PC-3 (cell line): ENCODE results near the gene HNF1A. TPM values are rescaled to one million over a fixed set of nuclear protein-coding genes. Genes with fewer than 3 reads are reported as not detected.
A peak's percentile ranks its signal among the peaks of the same experiment; 100 is the strongest.

Experiments used
- ATAC-seq: fragments of 200-7000 bp; cut with Tn5 transposase; 2 replicates; pipeline ENCODE4 v1.9.1; 2020; ENCODE audit warnings: mild to moderate bottlenecking, moderate library complexity
- BruUV-seq: library from RNA; stranded (reverse); fragments of 400-500 nt; replicated peaks from 2 replicates; lab custom pipeline; 2021; lab: Mats Ljungman, UMichigan
- CTCF ChIA-PET: fragments of 300-600 bp; sonication (Branson Sonifier 250); formaldehyde crosslinking; loops from one replicate; lab custom pipeline; 2022; ENCODE audit warnings: antibody characterized with exemption; lab: Charles Lee
- POLR2A ChIA-PET: fragments of 300-600 bp; sonication (Branson Sonifier 250); formaldehyde crosslinking; loops from one replicate; lab custom pipeline; 2022; ENCODE audit warnings: antibody characterized with exemption; ENCODE audit not compliant: unreplicated experiment; lab: Charles Lee
- DNase-seq: peaks from one replicate; pipeline ENCODE4 v3.0.0-alpha.2; 2015
- H2AFZ ChIP-seq: fragments of 300-600 bp; sonication (generic); 2 replicates; pipeline ENCODE4 v1.6.0; 2016; ENCODE audit warnings: antibody characterized with exemption, low read length
- H3F3A ChIP-seq: fragments of 300-600 bp; sonication (generic); one replicate; pipeline ENCODE4 v1.6.0; 2017; ENCODE audit warnings: antibody characterized with exemption, low read length, control low read depth, mild to moderate bottlenecking; ENCODE audit not compliant: unreplicated experiment
- H3K27ac ChIP-seq: fragments of 300-600 bp; sonication (generic); 2 replicates; pipeline ENCODE4 v1.5.1; 2016; ENCODE audit warnings: mild to moderate bottlenecking, low read length
- H3K27me3 ChIP-seq: fragments of 300-600 bp; sonication (generic); 2 replicates; pipeline ENCODE4 v1.6.1; 2016; ENCODE audit warnings: low read length, mixed read lengths
- H3K36me3 ChIP-seq: fragments of 300-600 bp; sonication (generic); 2 replicates; pipeline ENCODE4 v1.6.1; 2016; ENCODE audit warnings: low read depth, mixed run types, low read length, mixed read lengths
- H3K4me1 ChIP-seq: fragments of 300-600 bp; sonication (generic); 2 replicates; pipeline ENCODE4 v1.5.1; 2016; ENCODE audit warnings: low read length; ENCODE audit not compliant: insufficient read depth
- H3K4me2 ChIP-seq: fragments of 300-600 bp; sonication (generic); 2 replicates; pipeline ENCODE4 v1.6.0; 2016; ENCODE audit warnings: low read length
- H3K4me3 ChIP-seq: fragments of 300-600 bp; sonication (generic); 2 replicates; pipeline ENCODE4 v1.5.1; 2016; ENCODE audit warnings: mild to moderate bottlenecking, low read length, mixed read lengths
- H3K79me2 ChIP-seq: fragments of 300-600 bp; sonication (generic); 2 replicates; pipeline ENCODE4 v1.6.1; 2017; ENCODE audit warnings: low read length, mixed read lengths
- H3K9ac ChIP-seq: fragments of 300-600 bp; sonication (generic); 2 replicates; pipeline ENCODE4 v1.6.0; 2016; ENCODE audit warnings: mild to moderate bottlenecking, low read length
- H3K9me2 ChIP-seq: fragments of 300-600 bp; sonication (generic); replicated peaks from 2 replicates; pipeline ENCODE4 v1.6.1; 2016; ENCODE audit warnings: mixed run types, low read length, mixed read lengths
- H3K9me3 ChIP-seq: fragments of 300-600 bp; sonication (generic); 2 replicates; pipeline ENCODE4 v1.6.1; 2016; ENCODE audit warnings: low read length, mixed read lengths
- H4K20me1 ChIP-seq: fragments of 300-600 bp; sonication (generic); 2 replicates; pipeline ENCODE4 v1.6.1; 2016; ENCODE audit warnings: low read length, mixed read lengths
- EZH2 ChIP-seq: fragments of 300-600 bp; sonication (generic); IDR thresholded peaks from one replicate; pipeline ENCODE4 v1.6.1; 2017; ENCODE audit warnings: antibody characterized with exemption, mild to moderate bottlenecking, low read length; ENCODE audit not compliant: unreplicated experiment
- EZH2phosphoT487 ChIP-seq: fragments of 300-600 bp; sonication (generic); IDR thresholded peaks from 2 replicates; pipeline ENCODE4 v1.6.1; 2018; ENCODE audit warnings: mild to moderate bottlenecking, antibody characterized with exemption, low read length, borderline replicate concordance
- intact Hi-C: fragments of 100-400 bp; cut with micrococcal nuclease; formaldehyde crosslinking; loops from 2 replicates; pipeline ENCODE4 v1.9.0; 2023
- total RNA-seq: library from RNA; depleted of rRNA; stranded (reverse); fragments of >200 nt; gene quantifications from 2 replicates; pipeline ENCODE4 v1.2.3, GENCODE V29; 2014
- TF ChIP-seq, protein P1 (sequence below): fragments of 300-600 bp; sonication (generic); conservative IDR thresholded peaks from 2 replicates; pipeline ENCODE4 v1.5.1; 2017; ENCODE audit warnings: antibody characterized with exemption, low read depth, mild to moderate bottlenecking, low read length

The HNF1A gene
- total RNA-seq, 1 experiment from 2014 or later, result not detected

DNA sequence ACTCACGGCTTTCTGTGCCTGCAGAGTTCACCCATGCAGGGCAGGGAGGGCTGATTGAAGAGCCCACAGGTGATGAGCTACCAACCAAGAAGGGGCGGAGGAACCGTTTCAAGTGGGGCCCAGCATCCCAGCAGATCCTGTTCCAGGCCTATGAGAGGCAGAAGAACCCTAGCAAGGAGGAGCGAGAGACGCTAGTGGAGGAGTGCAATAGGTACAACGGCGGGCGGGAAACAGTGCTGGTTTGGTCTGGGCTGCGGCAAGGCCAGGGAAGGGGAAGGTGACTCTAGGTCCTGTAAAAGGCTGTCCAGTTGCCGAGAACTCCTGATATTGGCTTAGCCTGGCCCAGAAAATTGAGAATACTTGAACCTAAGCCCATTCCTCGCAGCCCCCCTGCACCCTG, 15.2 kb downstream of the HNF1A start:
- TF ChIP-seq, protein P1, sequence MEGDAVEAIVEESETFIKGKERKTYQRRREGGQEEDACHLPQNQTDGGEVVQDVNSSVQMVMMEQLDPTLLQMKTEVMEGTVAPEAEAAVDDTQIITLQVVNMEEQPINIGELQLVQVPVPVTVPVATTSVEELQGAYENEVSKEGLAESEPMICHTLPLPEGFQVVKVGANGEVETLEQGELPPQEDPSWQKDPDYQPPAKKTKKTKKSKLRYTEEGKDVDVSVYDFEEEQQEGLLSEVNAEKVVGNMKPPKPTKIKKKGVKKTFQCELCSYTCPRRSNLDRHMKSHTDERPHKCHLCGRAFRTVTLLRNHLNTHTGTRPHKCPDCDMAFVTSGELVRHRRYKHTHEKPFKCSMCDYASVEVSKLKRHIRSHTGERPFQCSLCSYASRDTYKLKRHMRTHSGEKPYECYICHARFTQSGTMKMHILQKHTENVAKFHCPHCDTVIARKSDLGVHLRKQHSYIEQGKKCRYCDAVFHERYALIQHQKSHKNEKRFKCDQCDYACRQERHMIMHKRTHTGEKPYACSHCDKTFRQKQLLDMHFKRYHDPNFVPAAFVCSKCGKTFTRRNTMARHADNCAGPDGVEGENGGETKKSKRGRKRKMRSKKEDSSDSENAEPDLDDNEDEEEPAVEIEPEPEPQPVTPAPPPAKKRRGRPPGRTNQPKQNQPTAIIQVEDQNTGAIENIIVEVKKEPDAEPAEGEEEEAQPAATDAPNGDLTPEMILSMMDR, result no peak
- no peak for TF ChIP-seq EZH2
- no peak for TF ChIP-seq EZH2phosphoT487
- Histone ChIP-seq H3K9me3 (no peaks in the 10 kb centered on the region), H3K4me2 (no peak overlapping the region), H3F3A (no peaks in the 10 kb centered on the region), H3K36me3 (no peaks in the 10 kb centered on the region), H3K9me2 (no peaks in the 10 kb centered on the region; the same call in 1 of the 2 replicates), H3K9ac (no peak overlapping the region), H2AFZ (no peak overlapping the region), H4K20me1 (no peaks in the 10 kb centered on the region), H3K27me3 (no peaks in the 10 kb centered on the region), H3K4me1 (no peaks in the 10 kb centered on the region), H3K27ac (no peak overlapping the region), H3K79me2 (no peaks in the 10 kb centered on the region), H3K4me3 (no peak overlapping the region)
- ChIA-PET POLR2A (no interaction called here), CTCF (no interaction called here)
- ATAC-seq (no peak), DNase-seq (no peak)
- intact Hi-C loops, result no loop called here
- BruUV-seq, result no TSS peak

DNA sequence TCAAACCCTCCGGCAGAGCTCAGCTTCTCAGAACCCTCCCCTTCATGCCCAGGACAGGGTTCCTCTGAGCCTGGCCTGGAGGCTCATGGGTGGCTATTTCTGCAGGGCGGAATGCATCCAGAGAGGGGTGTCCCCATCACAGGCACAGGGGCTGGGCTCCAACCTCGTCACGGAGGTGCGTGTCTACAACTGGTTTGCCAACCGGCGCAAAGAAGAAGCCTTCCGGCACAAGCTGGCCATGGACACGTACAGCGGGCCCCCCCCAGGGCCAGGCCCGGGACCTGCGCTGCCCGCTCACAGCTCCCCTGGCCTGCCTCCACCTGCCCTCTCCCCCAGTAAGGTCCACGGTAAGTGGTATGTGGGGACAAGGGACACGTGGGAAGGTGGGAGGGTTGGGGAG, 15.7 kb downstream of the HNF1A start:
- CTCF ChIA-PET, result no interaction called here
- Histone ChIP-seq H3K27ac (no peak overlapping the region), H4K20me1 (no peaks in the 10 kb centered on the region), H3K79me2 (no peaks in the 10 kb centered on the region), H3K9me2 (no peaks in the 10 kb centered on the region; the same call in 1 of the 2 replicates), H2AFZ (no peak overlapping the region), H3F3A (no peaks in the 10 kb centered on the region), H3K9ac (no peak overlapping the region), H3K36me3 (no peaks in the 10 kb centered on the region), H3K4me1 (no peaks in the 10 kb centered on the region), H3K4me2 (no peak overlapping the region), H3K27me3 (no peaks in the 10 kb centered on the region), H3K4me3 (no peak overlapping the region), H3K9me3 (no peaks in the 10 kb centered on the region)
- ATAC-seq (no peak), DNase-seq (no peak)
- BruUV-seq, result no TSS peak
- TF ChIP-seq, protein P1, result no peak
- TF ChIP-seq EZH2phosphoT487 (no peak), EZH2 (no peak)
- POLR2A ChIA-PET, result no interaction called here
- intact Hi-C loops, result no loop called here

DNA sequence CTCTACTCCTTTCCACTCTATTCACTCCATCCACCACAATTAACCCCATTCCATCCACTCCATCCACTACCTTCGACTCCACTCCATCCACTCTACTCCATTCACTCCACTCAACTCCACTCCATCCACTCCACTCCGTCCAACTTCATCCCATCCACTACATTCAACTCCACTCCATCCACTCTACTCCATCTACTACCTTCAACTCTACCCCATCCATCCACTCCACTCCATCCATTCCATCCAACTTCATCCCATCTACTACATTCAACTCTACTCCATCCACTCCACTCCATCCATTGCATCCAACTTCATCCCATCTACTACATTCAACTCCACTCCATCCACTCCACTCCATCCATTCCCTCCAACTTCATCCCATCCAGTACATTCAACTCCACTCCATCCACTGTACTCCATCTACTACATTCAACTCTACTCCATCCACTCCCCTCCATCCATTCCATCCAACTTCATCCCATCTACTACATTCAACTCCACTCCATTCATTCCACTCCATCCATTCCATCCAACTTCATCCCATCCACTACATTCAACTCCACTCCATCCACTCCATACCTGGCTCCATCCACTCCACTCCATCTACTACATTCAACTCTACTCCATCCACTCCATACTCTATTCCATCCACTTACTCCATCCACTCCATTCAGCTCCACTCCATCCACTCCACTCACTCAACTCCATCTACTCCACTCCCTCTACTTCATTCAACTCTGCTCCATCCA, 16.4 kb downstream of the HNF1A start:
- POLR2A ChIA-PET, result no interaction called here
- Histone ChIP-seq H3K9me3 (no peaks in the 10 kb centered on the region), H3K27me3 (no peaks in the 10 kb centered on the region), H3K79me2 (no peaks in the 10 kb centered on the region), H3K4me1 (no peaks in the 10 kb centered on the region), H3K27ac (no peak overlapping the region), H4K20me1 (no peaks in the 10 kb centered on the region), H3K36me3 (no peaks in the 10 kb centered on the region), H2AFZ (no peak overlapping the region), H3K9me2 (no peaks in the 10 kb centered on the region; the same call in 1 of the 2 replicates), H3K4me3 (no peak overlapping the region), H3F3A (no peaks in the 10 kb centered on the region), H3K4me2 (no peak overlapping the region), H3K9ac (no peak overlapping the region)
- CTCF ChIA-PET, result no interaction called here
- TF ChIP-seq EZH2phosphoT487, result no peak
- TF ChIP-seq, protein P1, result no peak
- TF ChIP-seq EZH2, result no peak
- no TSS peak for BruUV-seq
- intact Hi-C loops, result no loop called here
- ATAC-seq, result no peak
- peak; percentile 14 for DNase-seq
